SJSA1 (cell line): ENCODE measurements around the gene VPS8. TPM values are rescaled to one million over a fixed set of nuclear protein-coding genes. Genes with fewer than 3 reads are reported as not detected.
"Not testable (repeated sequence)": the region's sequence is repeated elsewhere in the genome, so short reads cannot be mapped to it uniquely, and the experiment has no call there.

Experiments
- DNase-seq, 2 experiments: peaks; one replicate each; pipeline ENCODE4 v3.0.0-alpha.2; 2015 to 2020; ENCODE audit warnings: low spot score in 2 of 2, low read depth in 1 of 2
- H3K27ac ChIP-seq: fragments of 250-450 bp; sonication (Bioruptor Pico); 2 replicates; pipeline ENCODE4 v1.5.1; 2020; ENCODE audit warnings: mild to moderate bottlenecking, moderate library complexity
- H3K27me3 ChIP-seq: fragments of 250-450 bp; sonication (Bioruptor Pico); replicated peaks from 2 replicates; pipeline ENCODE4 v1.5.1; 2020; ENCODE audit warnings: mild to moderate bottlenecking, moderate library complexity
- H3K36me3 ChIP-seq: fragments of 250-450 bp; sonication (Bioruptor Pico); 2 replicates; pipeline ENCODE4 v1.5.1; 2020; ENCODE audit warnings: mild to moderate bottlenecking
- H3K4me1 ChIP-seq: fragments of 250-450 bp; sonication (Bioruptor Pico); replicated peaks from 2 replicates; pipeline ENCODE4 v1.6.1; 2021; ENCODE audit warnings: mild to moderate bottlenecking
- H3K4me3 ChIP-seq: fragments of 250-450 bp; sonication (Bioruptor Pico); 2 replicates; pipeline ENCODE4 v1.5.1; 2020; ENCODE audit warnings: mild to moderate bottlenecking
- H3K9me3 ChIP-seq: fragments of 250-450 bp; sonication (Bioruptor Pico); replicated peaks from 2 replicates; pipeline ENCODE4 v1.5.1; 2020; ENCODE audit warnings: mild to moderate bottlenecking
- total RNA-seq: library from RNA; depleted of rRNA; stranded (reverse); fragments of >200 nt; shearing (Covaris generic); gene quantifications from 2 replicates; pipeline ENCODE4 v1.2.3, GENCODE V29; 2014

VPS8 gene
- total RNA-seq, 1 experiment from 2014 or later, result 43.9 TPM

DNA sequence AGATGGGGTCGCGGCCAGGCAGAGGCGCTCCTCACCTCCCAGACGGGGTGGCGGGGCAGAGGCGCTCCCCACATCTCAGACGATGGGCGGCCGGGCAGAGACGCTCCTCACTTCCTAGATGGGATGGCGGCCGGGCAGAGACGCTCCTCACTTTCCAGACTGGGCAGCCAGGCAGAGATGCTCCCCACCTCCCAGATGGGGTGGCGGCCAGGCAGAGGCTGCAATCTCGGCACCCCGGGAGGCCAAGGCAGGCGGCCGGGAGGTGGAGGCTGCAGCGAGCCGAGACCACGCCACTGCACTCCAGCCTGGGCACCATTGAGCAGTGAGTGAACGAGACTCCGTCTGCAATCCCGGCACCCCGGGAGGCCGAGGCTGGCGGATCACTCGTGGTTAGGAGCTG, 191.9 kb downstream of the VPS8 start:
- not testable (repeated sequence) for H3K9me3 ChIP-seq, H3K4me1 ChIP-seq, H3K4me3 ChIP-seq, DNase-seq, H3K27me3 ChIP-seq, H3K27ac ChIP-seq
- peaks cover 26% of the 10 kb centered on the region for H3K36me3 ChIP-seq

DNA sequence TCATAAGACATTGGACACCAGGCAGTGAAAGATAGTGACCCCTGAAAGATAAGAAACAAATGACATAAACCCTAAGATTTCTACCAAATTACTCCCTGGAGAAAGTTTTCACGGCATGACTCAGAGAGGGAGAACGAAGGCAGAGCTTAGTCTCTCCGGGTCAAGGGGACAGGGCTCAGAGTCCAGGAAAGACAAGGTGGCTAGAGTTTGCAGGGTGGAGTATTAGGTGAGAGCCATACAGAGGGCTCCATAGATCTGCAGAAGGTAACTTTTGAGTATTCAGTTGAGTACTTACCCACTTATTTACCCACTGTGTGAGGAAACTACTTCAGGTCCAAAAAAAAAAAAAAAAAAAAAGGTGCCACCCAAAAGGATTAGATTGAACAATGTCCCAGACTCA, 197.7 kb downstream of the VPS8 start:
- DNase-seq, result no peak
- Histone ChIP-seq H3K4me3 (no peak overlapping the region), H3K27ac (no peak overlapping the region), H3K36me3 (no peaks in the 10 kb centered on the region; the same call in 1 of the 2 replicates), H3K9me3 (no peaks in the 10 kb centered on the region), H3K4me1 (no peaks in the 10 kb centered on the region), H3K27me3 (no peaks in the 10 kb centered on the region)

DNA sequence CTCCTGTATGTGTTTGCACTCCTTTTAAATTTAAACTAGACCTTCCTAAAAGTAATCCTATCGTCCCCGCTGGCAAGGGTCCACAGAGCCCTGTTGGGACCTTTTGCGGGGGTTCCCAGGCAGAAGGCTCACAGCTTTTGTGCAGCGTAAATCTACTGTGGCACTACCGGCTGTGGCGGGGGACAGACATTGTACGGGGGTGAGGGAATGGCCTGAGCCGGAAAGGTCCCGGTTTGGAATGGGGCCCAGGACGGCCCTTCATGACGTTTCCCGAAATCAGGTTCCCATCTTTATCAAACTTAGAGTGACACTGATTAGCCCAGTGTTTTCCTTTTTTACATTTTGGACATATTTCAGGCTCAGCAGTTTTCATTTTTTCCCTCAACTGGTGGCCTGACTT, 205.6 kb downstream of the VPS8 start:
- not testable (repeated sequence) for H3K4me3 ChIP-seq, DNase-seq, H3K27me3 ChIP-seq, H3K4me1 ChIP-seq, H3K9me3 ChIP-seq, H3K36me3 ChIP-seq, H3K27ac ChIP-seq

DNA sequence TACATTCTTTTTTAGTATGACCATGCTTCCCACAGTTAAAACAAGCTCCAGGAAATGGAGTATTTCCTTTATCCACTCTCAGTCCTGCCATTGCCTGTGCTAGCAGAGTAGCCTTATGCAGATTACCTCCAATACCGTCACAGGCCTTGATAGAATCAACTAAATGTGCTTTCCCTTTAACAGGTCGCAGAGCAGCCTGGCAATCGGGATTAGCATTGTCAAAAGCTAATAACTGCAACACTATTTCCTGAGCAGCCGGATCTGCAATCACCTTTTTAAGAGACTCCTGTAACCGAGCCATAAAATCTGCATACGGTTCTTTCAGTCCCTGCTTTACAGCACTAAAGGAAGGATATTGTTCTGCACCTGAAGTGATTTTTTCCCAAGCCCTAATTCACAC, 206.0 kb downstream of the VPS8 start:
- not testable (repeated sequence) for H3K27me3 ChIP-seq, H3K4me3 ChIP-seq, H3K27ac ChIP-seq, H3K36me3 ChIP-seq, H3K9me3 ChIP-seq, DNase-seq, H3K4me1 ChIP-seq

DNA sequence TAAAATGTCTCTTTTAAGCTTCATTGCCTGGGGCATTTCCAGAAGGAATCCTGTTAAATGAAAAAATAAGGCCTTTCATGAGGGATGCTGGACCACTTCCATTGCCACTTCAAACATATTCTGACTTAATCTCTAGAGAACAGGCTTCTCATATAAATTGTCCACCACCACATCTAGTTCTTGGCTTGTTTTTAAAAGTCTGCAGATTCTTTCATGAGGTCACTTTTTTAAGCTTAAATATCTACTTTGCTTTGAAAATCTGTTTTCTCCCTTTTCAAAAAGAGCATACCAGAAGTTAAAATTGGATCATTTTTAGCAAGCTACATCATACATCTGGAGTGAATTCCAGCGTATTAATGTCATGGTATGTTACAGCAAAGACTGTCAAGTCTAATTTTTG, 209.3 kb downstream of the VPS8 start:
- no peak overlapping the region for H3K4me3 ChIP-seq
- no peak for DNase-seq
- H3K9me3 ChIP-seq, result no peaks in the 10 kb centered on the region
- H3K36me3 ChIP-seq, result no peaks in the 10 kb centered on the region
- no peaks in the 10 kb centered on the region for H3K4me1 ChIP-seq
- H3K27me3 ChIP-seq, result no peaks in the 10 kb centered on the region
- H3K27ac ChIP-seq, result no peak overlapping the region

DNA sequence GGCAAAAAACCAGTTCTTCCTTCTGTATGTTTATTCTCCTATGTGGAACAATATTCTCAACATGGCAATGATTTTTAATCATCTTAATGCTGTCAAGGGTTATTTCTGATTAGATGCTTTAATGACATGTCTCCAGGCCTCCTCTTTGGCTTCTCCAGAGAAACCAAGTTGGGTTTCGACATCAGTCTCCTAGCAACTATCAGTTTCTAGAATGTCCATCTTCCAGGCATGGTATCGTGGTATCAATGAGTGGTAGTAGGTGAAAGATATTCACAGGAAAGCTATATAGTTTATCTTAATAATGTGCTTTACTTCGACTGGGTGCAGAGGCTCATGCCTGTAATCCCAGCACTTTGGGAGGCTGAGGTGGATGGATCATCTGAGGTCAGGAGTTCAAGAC, 212.4 kb downstream of the VPS8 start:
- Histone ChIP-seq H3K4me1 (no peaks in the 10 kb centered on the region), H3K27ac (no peak overlapping the region), H3K36me3 (no peaks in the 10 kb centered on the region), H3K4me3 (no peak overlapping the region), H3K9me3 (no peaks in the 10 kb centered on the region), H3K27me3 (no peaks in the 10 kb centered on the region)
- DNase-seq, result no peak

DNA sequence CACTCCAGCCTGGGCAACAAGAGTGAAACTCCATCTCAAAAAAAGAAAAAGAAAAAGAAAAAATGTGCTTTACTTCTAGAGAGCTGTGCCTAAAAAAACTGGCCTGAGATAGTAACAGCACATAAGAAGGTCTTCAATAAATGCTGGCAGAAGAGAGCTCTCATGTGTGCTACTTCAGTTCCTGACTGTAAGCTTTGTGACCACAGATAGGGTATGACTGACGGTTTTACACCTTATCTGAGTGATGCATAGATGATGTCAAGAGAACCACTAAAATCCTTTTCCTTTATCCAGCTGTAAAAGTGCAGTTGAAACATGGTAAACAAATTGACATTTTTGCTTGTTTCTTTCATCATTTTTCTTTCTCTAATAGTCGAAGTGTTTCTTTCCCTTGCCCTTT, 213.0 kb downstream of the VPS8 start:
- DNase-seq, result no peak
- no peaks in the 10 kb centered on the region for H3K9me3 ChIP-seq
- H3K4me1 ChIP-seq, result no peaks in the 10 kb centered on the region
- H3K36me3 ChIP-seq, result no peaks in the 10 kb centered on the region
- H3K27ac ChIP-seq, result no peak overlapping the region
- H3K27me3 ChIP-seq, result no peaks in the 10 kb centered on the region
- no peak overlapping the region for H3K4me3 ChIP-seq

DNA sequence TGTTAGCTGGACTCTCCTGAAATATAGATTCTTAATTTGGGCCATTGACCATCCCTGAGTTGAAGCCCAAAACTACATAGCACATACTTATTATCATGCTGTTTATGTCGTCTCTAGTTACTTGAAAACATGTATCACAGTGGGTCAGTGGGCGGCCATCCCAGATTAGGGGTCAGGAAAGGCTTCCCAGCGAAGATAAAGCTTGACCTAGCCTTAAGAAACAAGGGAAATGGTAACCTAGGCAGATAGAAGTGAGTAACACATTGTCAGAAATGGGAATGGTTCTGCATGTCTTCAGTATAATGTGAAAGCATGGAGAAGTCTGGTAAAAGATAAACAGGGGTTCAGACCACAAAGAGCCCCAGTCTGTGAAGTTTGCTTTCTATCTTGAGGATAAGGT, 216.2 kb downstream of the VPS8 start:
- no peak overlapping the region for H3K27ac ChIP-seq
- H3K4me1 ChIP-seq, result no peaks in the 10 kb centered on the region
- H3K4me3 ChIP-seq, result no peak overlapping the region
- no peaks in the 10 kb centered on the region for H3K9me3 ChIP-seq
- H3K36me3 ChIP-seq, result peaks cover 1% of the 10 kb centered on the region; the same call in 1 of the 2 replicates
- no peaks in the 10 kb centered on the region for H3K27me3 ChIP-seq
- DNase-seq, result no peak

DNA sequence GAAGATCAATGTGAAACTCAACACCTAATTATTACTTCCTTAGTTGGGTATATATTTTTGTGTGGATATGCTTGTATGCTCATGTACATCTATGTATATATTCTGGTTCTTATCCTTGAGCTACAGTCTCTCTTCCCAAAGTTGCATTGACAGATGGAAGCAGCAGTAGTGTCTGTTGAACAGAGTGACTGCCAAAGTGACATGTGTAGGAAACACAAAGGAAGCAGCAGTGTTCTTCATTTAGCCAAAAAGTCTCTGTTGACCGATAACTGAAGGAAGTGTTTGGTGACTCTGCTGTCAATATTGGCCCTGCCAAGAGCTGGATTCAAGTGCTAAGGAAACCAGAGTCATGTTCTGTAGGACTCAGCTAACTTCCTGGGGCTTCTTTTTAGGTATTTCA, 217.1 kb downstream of the VPS8 start:
- Histone ChIP-seq H3K9me3 (no peaks in the 10 kb centered on the region), H3K27ac (no peak overlapping the region), H3K4me1 (no peaks in the 10 kb centered on the region), H3K4me3 (no peak overlapping the region), H3K27me3 (no peaks in the 10 kb centered on the region), H3K36me3 (peaks cover 2% of the 10 kb centered on the region; the same call in 1 of the 2 replicates)
- DNase-seq, result no peak

DNA sequence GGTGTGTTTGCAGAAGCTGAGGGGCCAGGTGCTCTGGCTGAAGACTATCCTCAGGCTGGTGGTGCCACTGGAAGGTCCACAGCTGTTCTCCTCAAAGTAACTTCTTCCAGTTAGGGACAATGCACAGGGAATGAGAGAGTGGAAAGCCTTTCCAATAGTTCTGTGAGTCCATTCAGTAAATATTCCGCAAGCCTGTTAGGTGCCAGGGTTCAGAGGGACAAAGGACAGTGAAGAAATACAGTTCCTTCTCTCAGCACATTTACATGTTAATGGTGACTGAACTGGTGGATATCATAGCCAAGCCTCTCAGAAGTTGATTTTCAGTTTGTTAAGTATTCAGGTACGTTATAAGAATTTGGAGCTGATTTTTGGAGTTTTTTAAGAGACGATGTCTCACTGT, 218.4 kb downstream of the VPS8 start:
- H3K27me3 ChIP-seq, result no peaks in the 10 kb centered on the region
- no peak for DNase-seq
- no peak overlapping the region for H3K4me3 ChIP-seq
- H3K36me3 ChIP-seq, result peaks cover 2% of the 10 kb centered on the region; the same call in 1 of the 2 replicates
- H3K9me3 ChIP-seq, result no peaks in the 10 kb centered on the region
- no peaks in the 10 kb centered on the region for H3K4me1 ChIP-seq
- no peak overlapping the region for H3K27ac ChIP-seq

DNA sequence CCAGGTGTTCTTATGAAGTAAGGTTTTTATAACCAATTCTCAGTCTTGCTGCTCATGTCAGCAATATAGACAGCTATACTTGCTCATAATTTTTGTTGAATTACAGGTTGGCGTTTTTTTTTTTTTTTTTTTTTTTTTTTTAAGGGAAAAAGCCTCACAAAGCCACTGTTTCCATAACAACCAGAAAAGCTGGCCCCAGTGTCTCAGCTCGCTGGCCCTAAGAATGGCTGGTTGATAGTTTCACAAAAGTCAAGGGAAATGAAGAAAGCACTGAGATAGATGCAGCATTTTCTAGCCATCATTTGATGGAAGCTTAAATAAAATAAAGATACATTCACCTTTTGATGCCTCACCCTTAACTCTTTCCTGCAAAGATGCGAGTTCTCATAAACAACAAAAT, 219.0 kb downstream of the VPS8 start:
- no peak overlapping the region for H3K27ac ChIP-seq
- H3K4me3 ChIP-seq, result no peak overlapping the region
- no peaks in the 10 kb centered on the region for H3K27me3 ChIP-seq

DNA sequence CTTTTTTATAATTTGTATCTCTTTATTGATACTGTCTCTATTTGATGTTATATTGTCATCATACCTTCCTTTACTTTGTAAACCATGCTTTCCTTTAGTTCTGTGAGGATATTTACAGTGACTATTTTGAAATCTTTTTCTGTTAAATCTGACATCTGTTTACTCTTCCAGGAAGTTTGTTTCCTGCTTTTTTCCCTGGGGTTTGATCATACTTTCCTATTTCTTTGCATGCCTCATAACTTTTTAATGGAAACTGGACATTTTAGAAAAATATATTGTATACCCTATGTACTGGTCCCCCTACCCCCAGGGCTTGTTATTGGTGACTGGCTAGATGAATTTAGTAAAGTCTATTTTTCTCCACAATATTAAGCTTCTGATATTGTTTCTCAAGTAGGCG, 225.8 kb downstream of the VPS8 start:
- Histone ChIP-seq H3K4me1 (no peaks in the 10 kb centered on the region), H3K9me3 (no peaks in the 10 kb centered on the region), H3K36me3 (peaks cover 8% of the 10 kb centered on the region; the same call in 1 of the 2 replicates), H3K4me3 (no peak overlapping the region), H3K27ac (no peak overlapping the region), H3K27me3 (no peaks in the 10 kb centered on the region)
- no peak for DNase-seq

More for the DNA sequence above, 219.0 kb downstream of the VPS8 start:
- DNase-seq, result no peak
- peaks cover 4% of the 10 kb centered on the region; the same call in 1 of the 2 replicates for H3K36me3 ChIP-seq
- no peaks in the 10 kb centered on the region for H3K4me1 ChIP-seq
- H3K9me3 ChIP-seq, result no peaks in the 10 kb centered on the region

DNA sequence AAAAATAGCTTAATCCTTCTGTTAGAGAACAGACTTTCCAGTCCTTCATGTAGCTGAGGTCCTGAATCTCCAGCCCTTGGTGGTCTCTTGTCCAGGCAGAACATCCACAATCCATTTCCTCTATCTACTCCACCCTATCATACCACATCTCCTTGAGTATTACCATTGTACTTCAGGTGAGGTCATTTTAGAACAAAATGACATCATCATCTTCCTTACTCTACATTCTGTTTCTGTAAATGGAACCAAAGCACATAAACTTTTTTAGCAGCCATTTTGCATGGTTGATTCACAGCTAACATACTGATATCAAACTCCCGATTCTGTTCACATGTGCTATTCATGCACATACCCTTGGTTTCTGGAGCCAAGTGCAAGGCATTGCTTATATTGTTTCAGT, 228.5 kb downstream of the VPS8 start:
- DNase-seq, result no peak
- Histone ChIP-seq H3K27me3 (no peaks in the 10 kb centered on the region), H3K36me3 (peaks cover 5% of the 10 kb centered on the region; the same call in 1 of the 2 replicates), H3K27ac (no peak overlapping the region), H3K9me3 (no peaks in the 10 kb centered on the region), H3K4me3 (no peak overlapping the region), H3K4me1 (no peaks in the 10 kb centered on the region)

DNA sequence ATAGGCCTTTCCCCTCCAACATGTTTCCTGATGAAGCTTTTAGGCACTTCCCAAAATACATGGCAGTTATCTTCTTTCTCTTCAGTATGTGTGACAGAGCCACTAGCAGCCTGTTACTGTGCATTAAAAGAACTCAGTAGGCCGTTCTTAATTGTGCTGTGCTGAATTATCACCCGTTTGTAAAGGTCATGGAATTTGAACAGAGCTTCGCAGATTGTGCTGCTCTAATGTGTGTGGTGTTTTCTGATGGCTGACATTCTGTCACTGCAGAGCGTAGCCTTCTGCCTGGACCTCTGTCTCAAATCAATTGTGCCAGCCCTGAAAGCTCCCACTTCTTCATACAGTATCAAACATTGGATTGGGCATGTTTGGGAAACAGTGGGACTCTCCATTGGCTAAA, 229.6 kb downstream of the VPS8 start:
- Histone ChIP-seq H3K27ac (no peak overlapping the region), H3K9me3 (no peaks in the 10 kb centered on the region), H3K4me1 (no peaks in the 10 kb centered on the region), H3K36me3 (peaks cover 2% of the 10 kb centered on the region; the same call in 1 of the 2 replicates), H3K27me3 (no peaks in the 10 kb centered on the region), H3K4me3 (no peak overlapping the region)
- no peak for DNase-seq

DNA sequence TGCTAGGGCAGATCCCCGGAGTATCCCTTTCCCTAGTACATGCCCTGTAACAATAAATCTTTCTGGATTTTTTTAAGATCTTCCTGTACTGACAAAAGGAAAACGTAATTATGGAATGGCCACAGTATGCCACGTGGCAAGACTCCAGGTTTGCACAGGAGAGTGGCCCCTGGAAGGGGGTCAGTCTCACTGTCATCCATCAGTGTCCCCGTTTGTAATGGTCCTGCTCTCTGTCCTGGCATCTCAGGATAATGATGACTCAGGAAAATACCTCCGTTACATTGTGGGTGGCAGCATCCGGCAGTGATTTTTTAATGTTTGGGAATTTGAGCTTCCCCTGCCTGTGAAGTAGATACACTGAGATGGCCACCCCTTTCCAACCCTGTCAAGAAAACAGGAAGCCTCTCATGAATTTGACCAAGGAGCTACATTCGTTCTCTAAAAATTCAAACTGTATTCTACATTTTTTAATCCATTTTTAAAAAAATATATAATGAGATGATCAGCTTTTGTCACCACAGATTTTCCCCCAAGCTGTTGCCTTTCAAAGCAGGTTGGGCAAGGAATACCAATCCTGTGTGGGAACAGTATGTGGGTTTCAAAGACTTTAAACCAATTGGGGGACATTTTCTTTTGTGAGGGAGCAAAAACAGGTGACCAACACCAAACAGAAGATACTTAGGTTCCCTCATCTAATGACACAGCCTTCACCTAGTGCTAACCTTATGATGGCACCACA, 230.5 kb downstream of the VPS8 start:
- no peak overlapping the region for H3K27ac ChIP-seq
- no peaks in the 10 kb centered on the region for H3K9me3 ChIP-seq
- DNase-seq, result no peak
- H3K4me1 ChIP-seq, result no peaks in the 10 kb centered on the region
- no peak overlapping the region for H3K4me3 ChIP-seq
- H3K27me3 ChIP-seq, result no peaks in the 10 kb centered on the region
- H3K36me3 ChIP-seq, result peaks cover 2% of the 10 kb centered on the region; the same call in 1 of the 2 replicates
